Measurements from ENCODE around the gene SGIP1. TPM values are rescaled to one million over a fixed set of nuclear protein-coding genes. Genes with fewer than 3 reads are reported as not detected.
A peak's percentile ranks its signal among the peaks of the same experiment; 100 is the strongest.

SGIP1 gene
- total and polyA plus RNA-seq, 2 donors (not counting 3 experiments of a cell fraction or from before 2014, with no cell fraction given), result 30.9 to 68.9 TPM

GRCh38 chr1:66489972-66490601 lies 43.9 kb upstream of the SGIP1 start:
- CTCF ChIA-PET, result interaction anchor here (0.7 to 2.2 kb wide), 11 partner anchors 10 to 247 kb away, joined by 3 to 51 read pairs (median 5); no protein-coding TSS in a partner anchor
- POLR2A ChIA-PET, result interaction anchor here (0.6 kb wide), 1 partner anchor 18 kb away, joined by 3 read pairs; no protein-coding TSS in a partner anchor
- no peak for FAIRE-seq

More at GRCh38 chr1:66489972-66490601, 43.9 kb upstream of the SGIP1 start:
- Histone ChIP-seq H3K9me1 (replicated peaks; ENCODE audit: control insufficient read depth, extremely low read depth, insufficient read depth, low read length) (no peaks in the 10 kb centered on the region), H3K27me3 (ENCODE audit: control insufficient read depth in 2 of 2, insufficient read depth in 2 of 2, low read length in 2 of 2) (no peaks in the 10 kb centered on the region), H3K79me2 (ENCODE audit: control insufficient read depth, insufficient read depth, low read length) (no peaks in the 10 kb centered on the region), H3K4me1 (ENCODE audit: control insufficient read depth, extremely low read depth, insufficient read depth, low read length) (peaks cover 21% of the 10 kb centered on the region), H3K4me2 (ENCODE audit: insufficient read depth, low read length) (peak overlapping the region; percentile 35), H3K27ac (ENCODE audit: insufficient read depth, low read depth, low read length) (peak overlapping the region; percentile 40), H3K9me3 (replicated peaks; ENCODE audit: control insufficient read depth, insufficient read depth, low read length) (no peaks in the 10 kb centered on the region), H4K20me1 (replicated peaks; ENCODE audit: control insufficient read depth, extremely low read depth, insufficient read depth, low read length) (no peaks in the 10 kb centered on the region), H3K9ac (replicated peaks; ENCODE audit: extremely low read depth, insufficient read depth, low read length) (no peak overlapping the region), H3K36me3 (ENCODE audit: control insufficient read depth in 2 of 2, extremely low read depth in 1 of 2, insufficient read depth in 2 of 2, low read length in 2 of 2) (no peaks in the 10 kb centered on the region), H3K4me3 (replicated peaks in 1 of 3; ENCODE audit: insufficient read depth in 1 of 3, low read depth in 1 of 3, low read length in 3 of 3) (no peak overlapping the region), H2AFZ (ENCODE audit: low read depth, low read length) (peak overlapping the region; percentile 27)
- DNase-seq (ENCODE audit: low read depth, low spot score), result peak; percentile 32
- dilution Hi-C loops (cut with MboI; ENCODE audit: extremely low pct_ligation_motif_present, low sequenced_read_pairs) (no loop called here), intact Hi-C loops (cut with micrococcal nuclease) (no loop called here)
- TF ChIP-seq FOS (IDR thresholded peaks at IDR 0.05; ENCODE audit: borderline replicate concordance, insufficient read depth, low read length), result no peak
- no peak for TF ChIP-seq POLR2AphosphoS5 (IDR thresholded peaks at IDR 0.05; ENCODE audit: insufficient read depth, low read depth, low read length)
- no peak for TF ChIP-seq POLR2A (IDR thresholded peaks at IDR 0.05; ENCODE audit: low read depth, low read length)
- no peak for TF ChIP-seq EZH2 (IDR thresholded peaks at IDR 0.05; ENCODE audit: borderline replicate concordance, low read depth, low read length, severe bottlenecking)
- no peak for TF ChIP-seq CTCF (IDR thresholded peaks at IDR 0.05; ENCODE audit: extremely low read depth in 1 of 2, insufficient read depth in 1 of 2, low read depth in 1 of 2, low read length in 2 of 2)
- TF ChIP-seq, protein P1, sequence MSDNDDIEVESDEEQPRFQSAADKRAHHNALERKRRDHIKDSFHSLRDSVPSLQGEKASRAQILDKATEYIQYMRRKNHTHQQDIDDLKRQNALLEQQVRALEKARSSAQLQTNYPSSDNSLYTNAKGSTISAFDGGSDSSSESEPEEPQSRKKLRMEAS (IDR thresholded peaks at IDR 0.05; ENCODE audit: insufficient read depth, insufficient read length), result no peak
- no peak for TF ChIP-seq MYC (IDR thresholded peaks at IDR 0.05; ENCODE audit: low read depth, low read length)
- no peak for TF ChIP-seq GATA2 (IDR thresholded peaks at IDR 0.05; ENCODE audit: insufficient read depth, insufficient read length, low read depth, low read length)
- TF ChIP-seq JUN (IDR thresholded peaks at IDR 0.05; ENCODE audit: borderline replicate concordance, insufficient read depth, insufficient read length, low read depth), result no peak
- BruUV-seq (replicated peaks), result no TSS peak
